Loucy (cell line): Measurements from ENCODE around the gene PDZD7.

Source experiments
- H2AFZ ChIP-seq: fragments of 200-600 bp; sonication (generic); 2 replicates; pipeline ENCODE4 v1.6.0; 2016; ENCODE audit warnings: antibody characterized with exemption, mild to moderate bottlenecking, low read length, moderate library complexity
- H3F3A ChIP-seq: fragments of 200-600 bp; 2 replicates; pipeline ENCODE4 v1.6.0; 2016; ENCODE audit warnings: antibody characterized with exemption, low read depth, mild to moderate bottlenecking
- H3K27me3 ChIP-seq: fragments of 200-600 bp; sonication (generic); 2 replicates; pipeline ENCODE4 v1.6.1; 2014; ENCODE audit warnings: low read length, mild to moderate bottlenecking; ENCODE audit not compliant: insufficient read depth, poor library complexity, severe bottlenecking
- H3K36me3 ChIP-seq: fragments of 200-600 bp; sonication (generic); 2 replicates; pipeline ENCODE4 v1.6.1; 2016; ENCODE audit warnings: low read length; ENCODE audit not compliant: insufficient read depth
- H3K4me1 ChIP-seq: fragments of 200-600 bp; sonication (generic); 2 replicates; pipeline ENCODE4 v1.5.1; 2014; ENCODE audit warnings: low read length, mild to moderate bottlenecking; ENCODE audit not compliant: insufficient read depth, poor library complexity, severe bottlenecking
- H3K4me2 ChIP-seq: fragments of 200-600 bp; sonication (generic); 2 replicates; pipeline ENCODE4 v1.6.0; 2014; ENCODE audit warnings: antibody characterized with exemption, low read length, low read depth, mild to moderate bottlenecking; ENCODE audit not compliant: poor library complexity, severe bottlenecking
- H3K4me3 ChIP-seq: fragments of 200-600 bp; sonication (generic); 2 replicates; pipeline ENCODE4 v1.5.1; 2014; ENCODE audit warnings: low read length, mild to moderate bottlenecking, mixed read lengths; ENCODE audit not compliant: poor library complexity, severe bottlenecking
- H3K79me2 ChIP-seq: fragments of 200-600 bp; sonication (generic); 2 replicates; pipeline ENCODE4 v1.6.1; 2014; ENCODE audit warnings: low read length; ENCODE audit not compliant: insufficient read depth
- H3K9ac ChIP-seq: fragments of 200-600 bp; sonication (generic); 2 replicates; pipeline ENCODE4 v1.6.0; 2014; ENCODE audit warnings: mild to moderate bottlenecking, low read depth, low read length, moderate library complexity; ENCODE audit not compliant: poor library complexity, severe bottlenecking
- H3K9me2 ChIP-seq: fragments of 200-600 bp; sonication (generic); replicated peaks from 2 replicates; pipeline ENCODE4 v1.6.1; 2016; ENCODE audit warnings: low read depth, low read length, mixed read lengths
- H3K9me3 ChIP-seq: fragments of 200-600 bp; sonication (generic); 2 replicates; pipeline ENCODE4 v1.6.1; 2014; ENCODE audit warnings: mild to moderate bottlenecking, antibody characterized with exemption, low read length, low read depth; ENCODE audit not compliant: insufficient read depth
- H4K20me1 ChIP-seq: fragments of 200-600 bp; sonication (generic); 2 replicates; pipeline ENCODE4 v1.6.0; 2014; ENCODE audit warnings: antibody characterized with exemption, low read length, mild to moderate bottlenecking; ENCODE audit not compliant: insufficient read depth, poor library complexity, severe bottlenecking
- EZH2phosphoT487 ChIP-seq: fragments of 200-600 bp; IDR thresholded peaks from 2 replicates; pipeline ENCODE4 v1.6.1; 2018; ENCODE audit warnings: antibody characterized with exemption, mild to moderate bottlenecking, moderate library complexity, borderline replicate concordance
- TF ChIP-seq, protein P1 (sequence below): fragments of 200-600 bp; sonication (generic); conservative IDR thresholded peaks from 2 replicates; pipeline ENCODE4 v1.5.1; 2014; ENCODE audit warnings: mild to moderate bottlenecking, antibody characterized with exemption, low read length

PDZD7 gene

DNA sequence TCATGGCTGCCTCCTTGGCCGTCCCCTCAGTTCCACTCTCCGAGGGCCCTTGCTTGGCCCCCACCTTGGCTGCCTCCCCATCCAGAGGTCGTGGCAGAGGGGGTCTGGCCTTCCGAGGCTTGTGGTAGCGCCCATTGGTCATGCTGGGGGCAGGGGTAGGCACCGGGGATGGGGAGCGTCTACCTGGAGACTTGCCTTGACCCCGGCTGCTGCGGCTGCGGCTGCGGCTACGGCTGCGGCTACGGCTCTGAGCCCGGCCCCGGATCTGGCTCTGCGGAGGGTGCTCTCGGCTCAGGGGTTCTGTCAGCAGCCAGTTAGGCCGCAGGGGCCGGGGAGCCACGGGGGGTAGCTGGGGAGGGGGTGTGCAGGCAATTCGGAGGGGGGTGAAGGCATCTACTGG lies 20.6 kb downstream of the PDZD7 start:
- Histone ChIP-seq H4K20me1 (no peaks in the 10 kb centered on the region), H3K4me3 (no peak overlapping the region), H3K4me1 (no peaks in the 10 kb centered on the region), H3K27me3 (no peaks in the 10 kb centered on the region), H3K36me3 (peaks cover 12% of the 10 kb centered on the region; the same call in 1 of the 2 replicates), H3K9me3 (no peaks in the 10 kb centered on the region), H3K9ac (no peak overlapping the region), H3K4me2 (no peak overlapping the region), H3K9me2 (no peaks in the 10 kb centered on the region), H2AFZ (no peak overlapping the region), H3F3A (no peaks in the 10 kb centered on the region), H3K79me2 (no peaks in the 10 kb centered on the region)
- TF ChIP-seq, protein P1, sequence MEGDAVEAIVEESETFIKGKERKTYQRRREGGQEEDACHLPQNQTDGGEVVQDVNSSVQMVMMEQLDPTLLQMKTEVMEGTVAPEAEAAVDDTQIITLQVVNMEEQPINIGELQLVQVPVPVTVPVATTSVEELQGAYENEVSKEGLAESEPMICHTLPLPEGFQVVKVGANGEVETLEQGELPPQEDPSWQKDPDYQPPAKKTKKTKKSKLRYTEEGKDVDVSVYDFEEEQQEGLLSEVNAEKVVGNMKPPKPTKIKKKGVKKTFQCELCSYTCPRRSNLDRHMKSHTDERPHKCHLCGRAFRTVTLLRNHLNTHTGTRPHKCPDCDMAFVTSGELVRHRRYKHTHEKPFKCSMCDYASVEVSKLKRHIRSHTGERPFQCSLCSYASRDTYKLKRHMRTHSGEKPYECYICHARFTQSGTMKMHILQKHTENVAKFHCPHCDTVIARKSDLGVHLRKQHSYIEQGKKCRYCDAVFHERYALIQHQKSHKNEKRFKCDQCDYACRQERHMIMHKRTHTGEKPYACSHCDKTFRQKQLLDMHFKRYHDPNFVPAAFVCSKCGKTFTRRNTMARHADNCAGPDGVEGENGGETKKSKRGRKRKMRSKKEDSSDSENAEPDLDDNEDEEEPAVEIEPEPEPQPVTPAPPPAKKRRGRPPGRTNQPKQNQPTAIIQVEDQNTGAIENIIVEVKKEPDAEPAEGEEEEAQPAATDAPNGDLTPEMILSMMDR = no peak
- no peak for TF ChIP-seq EZH2phosphoT487

GRCh38 chr10:101008823-101009423 lies 22.0 kb downstream of the PDZD7 start:
- no peaks in the 10 kb centered on the region for H3F3A ChIP-seq
- H3K9ac ChIP-seq = no peak overlapping the region
- peaks cover 12% of the 10 kb centered on the region; the same call in 1 of the 2 replicates for H3K36me3 ChIP-seq
- H4K20me1 ChIP-seq = no peaks in the 10 kb centered on the region
- H3K79me2 ChIP-seq = no peaks in the 10 kb centered on the region; the same call in 1 of the 2 replicates
- no peak overlapping the region for H3K4me2 ChIP-seq
- no peak overlapping the region for H3K4me3 ChIP-seq
- H3K9me2 ChIP-seq = no peaks in the 10 kb centered on the region
- no peak overlapping the region for H2AFZ ChIP-seq
- TF ChIP-seq EZH2phosphoT487 = no peak
- TF ChIP-seq, protein P1 = no peak
- H3K27me3 ChIP-seq = no peaks in the 10 kb centered on the region
- H3K4me1 ChIP-seq = no peaks in the 10 kb centered on the region
- no peaks in the 10 kb centered on the region for H3K9me3 ChIP-seq

DNA sequence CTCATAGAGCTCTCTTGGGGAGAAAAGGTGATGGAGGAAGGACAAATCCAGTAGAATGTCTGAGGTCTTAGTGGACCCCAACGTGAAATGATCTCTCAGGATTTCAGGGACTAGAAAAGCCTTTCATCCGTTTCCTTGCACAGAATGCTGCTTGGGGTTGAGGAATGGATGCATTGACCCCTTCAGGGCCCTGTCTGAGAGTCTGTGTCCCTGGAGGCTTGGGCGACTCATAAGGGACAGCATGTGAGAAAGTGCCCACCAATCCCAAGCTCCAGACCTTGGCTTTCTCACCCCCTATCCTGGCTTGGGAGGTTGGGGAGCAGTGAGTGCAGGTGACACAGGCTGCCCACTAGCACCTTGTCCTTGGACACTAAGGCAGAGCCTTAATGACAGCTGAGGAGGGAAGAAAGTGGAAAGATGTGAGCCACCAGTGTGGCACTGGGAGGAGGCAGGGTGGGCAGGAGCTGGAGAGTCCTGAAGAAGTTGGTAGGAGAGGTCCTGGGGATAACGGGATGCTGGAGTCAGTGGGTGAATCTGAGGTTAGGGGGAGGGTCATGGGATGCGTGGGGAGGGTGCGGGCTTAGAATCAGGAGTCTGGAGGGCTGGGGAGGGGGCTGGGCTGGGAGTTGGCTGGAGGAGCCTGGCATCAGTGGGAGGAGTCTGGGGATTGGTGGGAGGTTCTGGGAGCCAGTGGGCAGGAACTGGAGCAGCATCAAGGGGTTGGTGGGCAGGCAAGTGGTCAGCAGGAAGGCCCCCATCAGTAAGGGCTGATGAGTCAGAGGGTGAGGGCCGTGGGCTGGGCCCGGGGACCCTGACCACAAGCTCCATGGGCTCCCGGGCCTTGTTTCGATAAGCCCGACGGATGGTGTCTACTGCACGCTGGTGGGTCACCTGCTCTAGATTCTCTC lies 22.8 kb downstream of the PDZD7 start:
- no peak overlapping the region for H3K4me3 ChIP-seq
- no peaks in the 10 kb centered on the region for H3F3A ChIP-seq
- no peaks in the 10 kb centered on the region for H4K20me1 ChIP-seq
- H2AFZ ChIP-seq = no peak overlapping the region
- TF ChIP-seq, protein P1 = no peak
- no peak for TF ChIP-seq EZH2phosphoT487
- no peaks in the 10 kb centered on the region for H3K27me3 ChIP-seq
- peaks cover 12% of the 10 kb centered on the region; the same call in 1 of the 2 replicates for H3K36me3 ChIP-seq
- H3K79me2 ChIP-seq = peaks cover under 1% of the 10 kb centered on the region; the same call in 1 of the 2 replicates
- no peak overlapping the region for H3K4me2 ChIP-seq
- no peaks in the 10 kb centered on the region for H3K9me2 ChIP-seq
- H3K9ac ChIP-seq = no peak overlapping the region
- H3K4me1 ChIP-seq = no peaks in the 10 kb centered on the region
- no peaks in the 10 kb centered on the region for H3K9me3 ChIP-seq
